ENCODE results near the gene FIBCD1. TPM values are rescaled to one million over a fixed set of nuclear protein-coding genes. Genes with fewer than 3 reads are reported as not detected.

Gene FIBCD1
- total RNA-seq, 2 donors from 2014 or later, result not detected

- no peak overlapping the region for H3K4me3 Mint-ChIP-seq
- ATAC-seq (no peak), DNase-seq (ENCODE audit: low spot score) (no peak)
- no peaks in the 10 kb centered on the region for H3K4me1 Mint-ChIP-seq (ENCODE audit: low read depth in 2 of 2)
- no peaks in the 10 kb centered on the region for H3K9me3 Mint-ChIP-seq
- H3K27ac Mint-ChIP-seq, result no peak overlapping the region
- H3K36me3 Mint-ChIP-seq, result peaks cover 5% of the 10 kb centered on the region
- H3K27me3 Mint-ChIP-seq, result no peaks in the 10 kb centered on the region
Observed at GRCh38 chr9:130884111-130884531, 54.9 kb downstream of the FIBCD1 start.

GRCh38 chr9:130883479-130883878, 55.6 kb downstream of the FIBCD1 start:
- DNase-seq (ENCODE audit: low spot score) (no peak), ATAC-seq (no peak)
- H3K9me3 Mint-ChIP-seq, result no peaks in the 10 kb centered on the region
- H3K4me1 Mint-ChIP-seq (ENCODE audit: low read depth in 2 of 2), result no peaks in the 10 kb centered on the region
- H3K27me3 Mint-ChIP-seq, result no peaks in the 10 kb centered on the region
- H3K27ac Mint-ChIP-seq, result no peak overlapping the region
- H3K4me3 Mint-ChIP-seq, result no peak overlapping the region
- H3K36me3 Mint-ChIP-seq, result peaks cover 5% of the 10 kb centered on the region

- Mint-ChIP-seq H3K27me3 (no peaks in the 10 kb centered on the region), H3K27ac (no peak overlapping the region), H3K36me3 (peaks cover 5% of the 10 kb centered on the region), H3K4me3 (no peak overlapping the region), H3K4me1 (ENCODE audit: low read depth in 2 of 2) (no peaks in the 10 kb centered on the region), H3K9me3 (no peaks in the 10 kb centered on the region)
- no peak for ATAC-seq
- no peak for DNase-seq (ENCODE audit: low spot score)
Observed at GRCh38 chr9:130882696-130883225, 56.3 kb downstream of the FIBCD1 start.

GRCh38 chr9:130881516-130881915, 57.5 kb downstream of the FIBCD1 start:
- H3K36me3 Mint-ChIP-seq, result peaks cover 5% of the 10 kb centered on the region
- no peak overlapping the region for H3K4me3 Mint-ChIP-seq
- ATAC-seq (no peak), DNase-seq (ENCODE audit: low spot score) (no peak)
- no peaks in the 10 kb centered on the region for H3K27me3 Mint-ChIP-seq
- H3K27ac Mint-ChIP-seq, result no peak overlapping the region
- no peaks in the 10 kb centered on the region for H3K4me1 Mint-ChIP-seq (ENCODE audit: low read depth in 2 of 2)
- H3K9me3 Mint-ChIP-seq, result no peaks in the 10 kb centered on the region

GRCh38 chr9:130880599-130881220, 58.3 kb downstream of the FIBCD1 start:
- Mint-ChIP-seq H3K4me3 (no peak overlapping the region), H3K36me3 (peaks cover 5% of the 10 kb centered on the region), H3K27ac (no peak overlapping the region), H3K4me1 (ENCODE audit: low read depth in 2 of 2) (no peaks in the 10 kb centered on the region), H3K27me3 (no peaks in the 10 kb centered on the region), H3K9me3 (no peaks in the 10 kb centered on the region)
- no peak for DNase-seq (ENCODE audit: low spot score)
- ATAC-seq, result no peak

- DNase-seq (ENCODE audit: low spot score) (no peak), ATAC-seq (no peak)
- Mint-ChIP-seq H3K27me3 (no peaks in the 10 kb centered on the region), H3K4me1 (ENCODE audit: low read depth in 2 of 2) (no peaks in the 10 kb centered on the region), H3K36me3 (peaks cover 5% of the 10 kb centered on the region), H3K4me3 (no peak overlapping the region), H3K9me3 (no peaks in the 10 kb centered on the region), H3K27ac (no peak overlapping the region)
Observed at GRCh38 chr9:130879863-130880411, 59.1 kb downstream of the FIBCD1 start.

- no peaks in the 10 kb centered on the region for H3K9me3 Mint-ChIP-seq
- ATAC-seq (no peak), DNase-seq (ENCODE audit: low spot score) (no peak)
- peaks cover 10% of the 10 kb centered on the region for H3K36me3 Mint-ChIP-seq
- H3K27me3 Mint-ChIP-seq, result no peaks in the 10 kb centered on the region
- no peak overlapping the region for H3K27ac Mint-ChIP-seq
- H3K4me3 Mint-ChIP-seq, result no peak overlapping the region
- no peaks in the 10 kb centered on the region for H3K4me1 Mint-ChIP-seq (ENCODE audit: low read depth in 2 of 2)
Observed at GRCh38 chr9:130878295-130878694, 60.8 kb downstream of the FIBCD1 start.

GRCh38 chr9:130877300-130877699, 61.7 kb downstream of the FIBCD1 start:
- no peaks in the 10 kb centered on the region for H3K27me3 Mint-ChIP-seq
- H3K9me3 Mint-ChIP-seq, result no peaks in the 10 kb centered on the region
- H3K4me3 Mint-ChIP-seq, result no peak overlapping the region
- H3K4me1 Mint-ChIP-seq (ENCODE audit: low read depth in 2 of 2), result no peaks in the 10 kb centered on the region
- no peak for DNase-seq (ENCODE audit: low spot score)
- no peak for ATAC-seq
- no peak overlapping the region for H3K27ac Mint-ChIP-seq
- H3K36me3 Mint-ChIP-seq, result peaks cover 11% of the 10 kb centered on the region

- H3K27me3 Mint-ChIP-seq, result no peaks in the 10 kb centered on the region
- H3K4me1 Mint-ChIP-seq (ENCODE audit: low read depth in 2 of 2), result peaks cover 0 to 3% of the 10 kb centered on the region in 2 donors
- H3K36me3 Mint-ChIP-seq, result peaks cover 11% of the 10 kb centered on the region
- DNase-seq (ENCODE audit: low spot score), result no peak
- H3K9me3 Mint-ChIP-seq, result no peaks in the 10 kb centered on the region
- ATAC-seq, result no peak
- no peak overlapping the region for H3K4me3 Mint-ChIP-seq
- H3K27ac Mint-ChIP-seq, result no peak overlapping the region
Observed at GRCh38 chr9:130874783-130875182, 64.3 kb downstream of the FIBCD1 start.

- Mint-ChIP-seq H3K27ac (no peak overlapping the region), H3K27me3 (no peaks in the 10 kb centered on the region)
Observed at GRCh38 chr9:130873966-130874365, 65.1 kb downstream of the FIBCD1 start.

GRCh38 chr9:130872912-130873503, 66.0 kb downstream of the FIBCD1 start:
- Mint-ChIP-seq H3K4me1 (ENCODE audit: low read depth in 2 of 2) (peaks cover 0 to 3% of the 10 kb centered on the region in 2 donors), H3K9me3 (no peaks in the 10 kb centered on the region), H3K36me3 (peaks cover 6% of the 10 kb centered on the region), H3K4me3 (no peak overlapping the region), H3K27ac (no peak overlapping the region), H3K27me3 (no peaks in the 10 kb centered on the region)
- no peak for DNase-seq (ENCODE audit: low spot score)
- ATAC-seq, result no peak

More at GRCh38 chr9:130873966-130874365, 65.1 kb downstream of the FIBCD1 start:
- ATAC-seq (no peak), DNase-seq (ENCODE audit: low spot score) (no peak)
- no peaks in the 10 kb centered on the region for H3K9me3 Mint-ChIP-seq
- H3K4me1 Mint-ChIP-seq (ENCODE audit: low read depth in 2 of 2), result peaks cover 0 to 3% of the 10 kb centered on the region in 2 donors
- H3K36me3 Mint-ChIP-seq, result peaks cover 6% of the 10 kb centered on the region
- H3K4me3 Mint-ChIP-seq, result no peak overlapping the region

- no peak overlapping the region for H3K4me3 Mint-ChIP-seq
- ATAC-seq, result no peak
Observed at GRCh38 chr9:130872508-130872907, 66.5 kb downstream of the FIBCD1 start.

GRCh38 chr9:130872093-130872492, 67.0 kb downstream of the FIBCD1 start:
- H3K36me3 Mint-ChIP-seq, result peaks cover 6% of the 10 kb centered on the region
- DNase-seq (ENCODE audit: low spot score) (no peak), ATAC-seq (no peak)
- no peaks in the 10 kb centered on the region for H3K9me3 Mint-ChIP-seq
- H3K4me3 Mint-ChIP-seq, result no peak overlapping the region
- H3K4me1 Mint-ChIP-seq (ENCODE audit: low read depth in 2 of 2), result peaks cover 0 to 3% of the 10 kb centered on the region in 2 donors
- H3K27me3 Mint-ChIP-seq, result no peaks in the 10 kb centered on the region
- H3K27ac Mint-ChIP-seq, result no peak overlapping the region

More at GRCh38 chr9:130872508-130872907, 66.5 kb downstream of the FIBCD1 start:
- no peaks in the 10 kb centered on the region for H3K9me3 Mint-ChIP-seq
- H3K4me1 Mint-ChIP-seq (ENCODE audit: low read depth in 2 of 2), result peaks cover 0 to 3% of the 10 kb centered on the region in 2 donors
- peaks cover 6% of the 10 kb centered on the region for H3K36me3 Mint-ChIP-seq
- no peak for DNase-seq (ENCODE audit: low spot score)
- no peaks in the 10 kb centered on the region for H3K27me3 Mint-ChIP-seq
- no peak overlapping the region for H3K27ac Mint-ChIP-seq

- peaks cover 0 to 4% of the 10 kb centered on the region in 2 donors for H3K4me1 Mint-ChIP-seq (ENCODE audit: low read depth in 2 of 2)
- H3K27me3 Mint-ChIP-seq, result no peaks in the 10 kb centered on the region
- no peak overlapping the region for H3K27ac Mint-ChIP-seq
- H3K36me3 Mint-ChIP-seq, result peaks cover 6% of the 10 kb centered on the region
- H3K9me3 Mint-ChIP-seq, result no peaks in the 10 kb centered on the region
- no peak for DNase-seq (ENCODE audit: low spot score)
- ATAC-seq, result peak in 1 of 2 donors; percentile 52
- H3K4me3 Mint-ChIP-seq, result no peak overlapping the region
Observed at GRCh38 chr9:130871395-130872062, 67.5 kb downstream of the FIBCD1 start.

All from natural killer cell treated with Interleukin-12 subunit alpha and Interleukin-12 subunit beta and Interleukin-15 and Interleukin-18, amount 100 ng/mL, for 72 hours (primary cell).